OCI-LY3 (cell line): ENCODE results near the gene IGSF3.

ENCODE experiments used
- CTCF ChIP-seq: fragments of 200-600, 300-600 bp; sonication (generic); IDR thresholded peaks from 2 replicates; pipeline ENCODE4 v1.5.1; 2014; ENCODE audit warnings: antibody characterized with exemption, low read length, low read depth
- EZH2phosphoT487 ChIP-seq: fragments of 200-600 bp; shearing (Covaris generic); IDR thresholded peaks from 2 replicates; pipeline ENCODE4 v1.6.1; 2018; ENCODE audit warnings: antibody characterized with exemption, mixed run types, low read depth

GRCh38 chr1:116557323-116557878 is 110.1 kb downstream of the IGSF3 start:
- TF ChIP-seq CTCF (no peak), EZH2phosphoT487 (no peak)
